ENCODE results near the gene NBEAL2. TPM values are rescaled to one million over a fixed set of nuclear protein-coding genes. Genes with fewer than 3 reads are reported as not detected.

The NBEAL2 gene
- total and polyA plus RNA-seq, 2 of the 8 experiments (the other 6 are each of a cell fraction or from before 2014, with no cell fraction given) = 27.3 to 46.9 TPM

DNA sequence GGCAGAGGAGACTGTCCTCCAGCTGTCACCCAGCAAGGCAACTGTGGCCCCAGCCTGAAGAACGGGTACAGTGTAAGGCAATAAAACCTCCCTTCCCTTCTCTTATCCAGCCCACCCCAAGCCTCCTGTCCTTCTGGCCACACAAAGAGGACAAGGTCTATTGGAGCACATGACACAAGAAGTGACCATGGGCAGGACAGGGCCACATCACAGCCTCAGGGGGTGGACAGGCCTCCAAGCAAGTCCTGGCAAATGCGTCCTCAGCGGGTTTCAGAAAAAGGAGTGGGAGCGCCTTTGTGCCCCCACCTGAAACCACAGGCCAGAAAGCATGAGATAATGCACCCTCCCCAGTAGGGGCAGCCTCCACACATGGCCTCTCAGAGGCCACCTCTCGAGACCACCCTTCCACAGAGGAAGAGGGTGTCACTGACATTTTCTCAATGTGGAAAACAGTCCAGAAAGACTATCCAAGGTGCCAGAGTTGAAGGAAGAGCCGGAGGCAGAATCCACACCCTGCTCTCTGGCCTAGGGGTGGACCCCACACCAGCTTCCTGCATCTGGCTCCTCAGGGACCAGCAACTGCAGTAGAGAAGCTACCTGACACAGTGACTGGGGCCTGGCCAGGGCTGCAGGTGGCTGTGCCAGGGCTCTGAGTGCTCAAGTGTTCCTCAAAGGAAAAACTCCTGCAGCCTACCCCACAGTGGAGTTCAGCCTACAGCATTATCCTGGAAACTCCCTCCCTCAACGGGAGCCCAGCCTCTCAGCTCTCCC, 46.8 kb upstream of the NBEAL2 start:
- Histone ChIP-seq H2BK12ac (ENCODE audit: low read depth, low read length) (no peak overlapping the region), H4K91ac (replicated peaks; ENCODE audit: insufficient read length, low read length) (no peak overlapping the region), H4K5ac (ENCODE audit: insufficient read length, low read depth, low read length) (no peak overlapping the region), H3K4me1 (replicated peaks in 1 of 4; ENCODE audit: control insufficient read depth in 3 of 4, insufficient read depth in 4 of 4, low read length in 3 of 4) (peaks cover 4 to 14% (median 10%) of the 10 kb centered on the region in 4 experiments; a peak in 6 of 7 replicates), H2BK120ac (replicated peaks; ENCODE audit: low read depth, low read length) (no peak overlapping the region), H3K27ac (ENCODE audit: low read depth, low read length) (no peak overlapping the region), H3K56ac (replicated peaks; ENCODE audit: insufficient read length, low read depth, low read length) (no peak overlapping the region), H3K23me2 (ENCODE audit: low read depth, low read length) (no peaks in the 10 kb centered on the region), H3K14ac (ENCODE audit: insufficient read length) (no peak overlapping the region), H3K79me2 (ENCODE audit: control insufficient read depth in 1 of 2, insufficient read depth in 2 of 2, low read length in 2 of 2) (peaks cover 0 to 51% of the 10 kb centered on the region in 2 experiments; a peak in 1 of 4 replicates), H4K20me1 (replicated peaks in 1 of 2; ENCODE audit: control insufficient read depth in 1 of 2, insufficient read depth in 2 of 2, low read length in 2 of 2) (peaks cover 14 to 27% of the 10 kb centered on the region in 2 experiments), H3K18ac (ENCODE audit: extremely low read depth, low read length) (no peak overlapping the region), H2AFZ (ENCODE audit: low read length) (no peak overlapping the region), H4K8ac (ENCODE audit: extremely low read depth, insufficient read depth, low read length) (peak overlapping the region; percentile 30; the same call in 1 of the 2 replicates), H2AK5ac (ENCODE audit: low read depth, low read length) (no peak overlapping the region), H3K4me3 (ENCODE audit: extremely low read depth in 1 of 4, insufficient read depth in 2 of 4, low read depth in 3 of 4, low read length in 4 of 4) (no peak overlapping the region), H3K79me1 (ENCODE audit: low read depth, low read length) (peaks cover 21% of the 10 kb centered on the region), H3K27me3 (replicated peaks in 1 of 4; ENCODE audit: control insufficient read depth in 3 of 4, extremely low read depth in 1 of 4, insufficient read depth in 3 of 4, low read length in 3 of 4) (no peaks in the 10 kb centered on the region), H3K4ac (replicated peaks; ENCODE audit: insufficient read length, low read depth, low read length) (no peak overlapping the region), H3K4me2 (ENCODE audit: insufficient read depth in 1 of 2, low read depth in 2 of 2, low read length in 2 of 2) (no peak overlapping the region), H2BK15ac (ENCODE audit: low read length) (no peak overlapping the region), H2BK20ac (ENCODE audit: low read length) (no peak overlapping the region), H2BK5ac (ENCODE audit: low read depth, low read length) (no peak overlapping the region), H3K9ac (replicated peaks in 1 of 4; ENCODE audit: extremely low read depth in 1 of 4, low read depth in 3 of 4, low read length in 3 of 4) (no peak overlapping the region), H3K36me3 (ENCODE audit: control insufficient read depth in 2 of 4, insufficient read depth in 4 of 4, low read length in 3 of 4) (peaks cover 0 to 4% (median under 1%) of the 10 kb centered on the region in 4 experiments; a peak in 6 of 8 replicates), H3K23ac (ENCODE audit: insufficient read length) (no peak overlapping the region), H3K9me3 (ENCODE audit: insufficient read depth in 2 of 2, low read depth in 1 of 2, low read length in 1 of 2) (no peaks in the 10 kb centered on the region)
- whole genome bisulfite sequencing, 2 experiments (ENCODE audit: extremely low coverage in 1 of 2, insufficient coverage in 1 of 2, insufficient read length in 1 of 2, insufficient replicate concordance in 2 of 2, low coverage in 1 of 2, low lambda C conversion rate in 2 of 2, missing lambda C conversion rate in 1 of 2) = 91% methylated on average over 7 of the region's 7 CpGs; no CpG with 5 or more reads in 1 of the 2 experiments
- DNase-seq (ENCODE audit: low read depth in 1 of 2, low spot score in 2 of 2) (no peak), FAIRE-seq (no peak)
- ChIA-PET CTCF (ENCODE audit: partially characterized antibody) (interaction anchor here (1.1 to 11.0 kb wide), 9 partner anchors 11 to 65 kb away, joined by 3 to 99 read pairs (median 5); no protein-coding TSS in a partner anchor), POLR2A (ENCODE audit: partially characterized antibody) (interaction anchor here (1.7 kb wide), 1 partner anchor 49 kb away, joined by 5 read pairs; no protein-coding TSS in a partner anchor)
- no peak for TF ChIP-seq TEAD4 (IDR thresholded peaks at IDR 0.05; ENCODE audit: low read depth, low read length)
